GM12872 (cell line): ENCODE results near the gene ADAT3.

Experiments used
- CTCF ChIP-seq: IDR thresholded peaks from 3 replicates; pipeline ENCODE4 v1.5.1; 2011; ENCODE audit warnings: low read depth, mild to moderate bottlenecking, low read length, moderate library complexity; ENCODE audit not compliant: insufficient read depth

The ADAT3 gene

GRCh38 chr19:1961000-1961883, 56.0 kb downstream of the ADAT3 start:
- no peak for TF ChIP-seq CTCF

GRCh38 chr19:1962674-1963073, 57.5 kb downstream of the ADAT3 start:
- no peak for TF ChIP-seq CTCF
